Measurements from ENCODE around the gene DNER. TPM values are rescaled to one million over a fixed set of nuclear protein-coding genes. Genes with fewer than 3 reads are reported as not detected.

The DNER gene
- total and polyA plus RNA-seq, 2 of the 13 experiments (the other 11 are each of a cell fraction or from before 2014, with no cell fraction given), result not detected

- DNase-seq (ENCODE audit: low spot score) (no peak), FAIRE-seq (no peak), ATAC-seq (no peak)
- in situ Hi-C loops (cut with HindIII; ENCODE audit: extremely low pct_ligation_motif_present, low pct_unique_long_range_greater_than_20kb), result no loop called here
- Histone ChIP-seq H3K27ac (ENCODE audit: extremely low read length, insufficient read depth, low read length) (no peak overlapping the region), H3K4me1 (ENCODE audit: insufficient read depth, low read length) (no peaks in the 10 kb centered on the region), H3K36me3 (replicated peaks in 1 of 2; ENCODE audit: control insufficient read depth in 1 of 2, insufficient read depth in 2 of 2, low read length in 2 of 2) (no peaks in the 10 kb centered on the region), H3K79me2 (ENCODE audit: insufficient read depth, low read length) (no peaks in the 10 kb centered on the region), H3K9me3 (ENCODE audit: low read length) (no peaks in the 10 kb centered on the region), H3K4me3 (replicated peaks in 1 of 3; ENCODE audit: insufficient read depth in 1 of 3, low read depth in 2 of 3, low read length in 3 of 3) (no peak overlapping the region), H3K9ac (ENCODE audit: insufficient read depth, low read depth, low read length) (no peak overlapping the region), H3K27me3 (ENCODE audit: control insufficient read depth in 1 of 2, insufficient read depth in 2 of 2, low read length in 2 of 2) (no peaks in the 10 kb centered on the region), H2AFZ (ENCODE audit: low read length) (no peak overlapping the region), H4K20me1 (ENCODE audit: insufficient read depth, low read length) (no peaks in the 10 kb centered on the region), H3K4me2 (ENCODE audit: low read depth, low read length) (no peak overlapping the region)
- POLR2A ChIA-PET, result no interaction called here
- CTCF ChIA-PET (ENCODE audit: low intra/inter-chr PET ratio, low total read pairs), result no interaction called here
- WGBS (ENCODE audit: low lambda C conversion rate), result 3% methylated on average over 4 of the region's 4 CpGs
- BruUV-seq (replicated peaks), result no TSS peak
- intact Hi-C loops (cut with micrococcal nuclease; ENCODE audit: unreplicated experiment), result no loop called here
- TF ChIP-seq REPIN1 (CRISPR knock-in tag; IDR thresholded peaks at IDR 0.05; ENCODE audit: borderline replicate concordance, low read depth) (no peak), IRF1 (CRISPR knock-in tag; IDR thresholded peaks at IDR 0.05; ENCODE audit: low read depth) (no peak), YEATS4 (CRISPR knock-in tag; IDR thresholded peaks at IDR 0.05; ENCODE audit: borderline replicate concordance) (no peak), ZNF563 (CRISPR knock-in tag; IDR thresholded peaks at IDR 0.05) (no peak), ZNF562 (CRISPR knock-in tag; IDR thresholded peaks at IDR 0.05; ENCODE audit: borderline replicate concordance) (no peak), ZNF282 (IDR thresholded peaks at IDR 0.05; ENCODE audit: partially characterized antibody) (no peak), CSRNP1 (CRISPR knock-in tag; IDR thresholded peaks at IDR 0.05) (no peak), NR0B2 (CRISPR knock-in tag; IDR thresholded peaks at IDR 0.05) (no peak), ZNF646 (CRISPR knock-in tag; IDR thresholded peaks at IDR 0.05) (no peak), ZNF382 (CRISPR knock-in tag; IDR thresholded peaks at IDR 0.05; ENCODE audit: borderline replicate concordance) (no peak), ATF7-NPFF (CRISPR knock-in tag; IDR thresholded peaks at IDR 0.05; ENCODE audit: low read depth) (no peak), BRF2 (CRISPR knock-in tag; IDR thresholded peaks at IDR 0.05) (no peak), MXI1 (IDR thresholded peaks at IDR 0.05; ENCODE audit: borderline replicate concordance, low read depth, low read length) (no peak)
These were observed 313.0 kb downstream of the DNER start for GRCh38 chr2:229401171-229401865.

Measured in HepG2 (cell line).